ENCODE results near the gene PRR23B.

PRR23B gene

GRCh38 chr3:139020036-139020867 lies 474 bp downstream of the PRR23B start:
- 97 to 98% methylated on average over 64 to 73 of the region's 81 CpGs for WGBS, 2 experiments (ENCODE audit: insufficient coverage in 2 of 2)

GRCh38 chr3:139016430-139017048 lies 4.2 kb downstream of the PRR23B start:
- Histone ChIP-seq H3K36me3 (ENCODE audit: control insufficient read depth, insufficient read depth, low read length) (no peaks in the 10 kb centered on the region), H3K4me3 (ENCODE audit: extremely low read depth, insufficient read depth, low read length, poor library complexity, severe bottlenecking) (no peak overlapping the region), H3K9me3 (ENCODE audit: control insufficient read depth, low read length) (peaks cover 7% of the 10 kb centered on the region), H3K4me1 (ENCODE audit: control insufficient read depth, insufficient read depth, low read length, poor library complexity, severe bottlenecking) (no peaks in the 10 kb centered on the region), H3K27ac (ENCODE audit: low read depth, low read length, severe bottlenecking) (no peak overlapping the region)
- WGBS, 2 experiments (ENCODE audit: insufficient coverage in 2 of 2), result 91 to 100% methylated on average over 1 to 2 of the region's 3 CpGs

More at GRCh38 chr3:139020036-139020867, 474 bp downstream of the PRR23B start:
- H3K27ac ChIP-seq (ENCODE audit: low read depth, low read length, severe bottlenecking), result no peak overlapping the region
- H3K4me1 ChIP-seq (ENCODE audit: control insufficient read depth, insufficient read depth, low read length, poor library complexity, severe bottlenecking), result no peaks in the 10 kb centered on the region
- no peak overlapping the region for H3K4me3 ChIP-seq (ENCODE audit: extremely low read depth, insufficient read depth, low read length, poor library complexity, severe bottlenecking)
- H3K36me3 ChIP-seq (ENCODE audit: control insufficient read depth, insufficient read depth, low read length), result no peaks in the 10 kb centered on the region
- H3K9me3 ChIP-seq (ENCODE audit: control insufficient read depth, low read length), result peaks cover 7% of the 10 kb centered on the region

GRCh38 chr3:139006051-139006716 lies 14.5 kb downstream of the PRR23B start, which contains the start of gene PRR23A:
Gene PRR23A, minus strand, starts transcription at chr3:139006268. Its CDS starts 0 bp downstream, at chr3:139006268.
- Histone ChIP-seq H3K9me3 (ENCODE audit: control insufficient read depth, low read length) (no peaks in the 10 kb centered on the region), H3K36me3 (ENCODE audit: control insufficient read depth, insufficient read depth, low read length) (no peaks in the 10 kb centered on the region), H3K4me1 (ENCODE audit: control insufficient read depth, insufficient read depth, low read length, poor library complexity, severe bottlenecking) (no peaks in the 10 kb centered on the region), H3K27ac (ENCODE audit: low read depth, low read length, severe bottlenecking) (no peak within 1 kb of the TSS), H3K4me3 (ENCODE audit: extremely low read depth, insufficient read depth, low read length, poor library complexity, severe bottlenecking) (no peak within 1 kb of the TSS)
- 94 to 96% methylated on average over 60 of the region's 60 CpGs for WGBS, 2 experiments (ENCODE audit: insufficient coverage in 2 of 2)

GRCh38 chr3:139005356-139005993 lies 15.3 kb downstream of the PRR23B start:
- H3K27ac ChIP-seq (ENCODE audit: low read depth, low read length, severe bottlenecking), result no peak overlapping the region
- H3K4me3 ChIP-seq (ENCODE audit: extremely low read depth, insufficient read depth, low read length, poor library complexity, severe bottlenecking), result no peak overlapping the region
- 91 to 97% methylated on average over 30 to 39 of the region's 45 CpGs for WGBS, 2 experiments (ENCODE audit: insufficient coverage in 2 of 2)
- H3K36me3 ChIP-seq (ENCODE audit: control insufficient read depth, insufficient read depth, low read length), result no peaks in the 10 kb centered on the region
- no peaks in the 10 kb centered on the region for H3K9me3 ChIP-seq (ENCODE audit: control insufficient read depth, low read length)
- no peaks in the 10 kb centered on the region for H3K4me1 ChIP-seq (ENCODE audit: control insufficient read depth, insufficient read depth, low read length, poor library complexity, severe bottlenecking)

- Histone ChIP-seq H3K9me3 (ENCODE audit: control insufficient read depth, low read length) (no peaks in the 10 kb centered on the region), H3K4me3 (ENCODE audit: extremely low read depth, insufficient read depth, low read length, poor library complexity, severe bottlenecking) (no peak overlapping the region), H3K4me1 (ENCODE audit: control insufficient read depth, insufficient read depth, low read length, poor library complexity, severe bottlenecking) (peaks cover 3% of the 10 kb centered on the region), H3K27ac (ENCODE audit: low read depth, low read length, severe bottlenecking) (no peak overlapping the region), H3K36me3 (ENCODE audit: control insufficient read depth, insufficient read depth, low read length) (no peaks in the 10 kb centered on the region)
- no CpG with 5 or more reads among the region's 1 CpG for WGBS, 2 experiments (ENCODE audit: insufficient coverage in 2 of 2)
Measured at GRCh38 chr3:138995706-138996105, 25.0 kb downstream of the PRR23B start.

GRCh38 chr3:138987181-138987580 lies 33.5 kb downstream of the PRR23B start:
- no peaks in the 10 kb centered on the region for H3K36me3 ChIP-seq (ENCODE audit: control insufficient read depth, insufficient read depth, low read length)
- no peaks in the 10 kb centered on the region for H3K9me3 ChIP-seq (ENCODE audit: control insufficient read depth, low read length)
- WGBS, 2 experiments (ENCODE audit: insufficient coverage in 2 of 2), result 90 to 93% methylated on average over 2 of the region's 2 CpGs
- no peaks in the 10 kb centered on the region for H3K4me1 ChIP-seq (ENCODE audit: control insufficient read depth, insufficient read depth, low read length, poor library complexity, severe bottlenecking)
- H3K27ac ChIP-seq (ENCODE audit: low read depth, low read length, severe bottlenecking), result no peak overlapping the region
- H3K4me3 ChIP-seq (ENCODE audit: extremely low read depth, insufficient read depth, low read length, poor library complexity, severe bottlenecking), result no peak overlapping the region

GRCh38 chr3:138985932-138986331 lies 34.8 kb downstream of the PRR23B start:
- 85 to 88% methylated on average over 2 of the region's 4 CpGs for WGBS, 2 experiments (ENCODE audit: insufficient coverage in 2 of 2)
- H3K4me3 ChIP-seq (ENCODE audit: extremely low read depth, insufficient read depth, low read length, poor library complexity, severe bottlenecking), result no peak overlapping the region
- H3K27ac ChIP-seq (ENCODE audit: low read depth, low read length, severe bottlenecking), result no peak overlapping the region

GRCh38 chr3:138984816-138985215 lies 35.9 kb downstream of the PRR23B start:
- Histone ChIP-seq H3K4me3 (ENCODE audit: extremely low read depth, insufficient read depth, low read length, poor library complexity, severe bottlenecking) (no peak overlapping the region), H3K27ac (ENCODE audit: low read depth, low read length, severe bottlenecking) (no peak overlapping the region), H3K36me3 (ENCODE audit: control insufficient read depth, insufficient read depth, low read length) (no peaks in the 10 kb centered on the region), H3K9me3 (ENCODE audit: control insufficient read depth, low read length) (no peaks in the 10 kb centered on the region), H3K4me1 (ENCODE audit: control insufficient read depth, insufficient read depth, low read length, poor library complexity, severe bottlenecking) (no peaks in the 10 kb centered on the region)
- 25% methylated on average over 2 of the region's 3 CpGs; no CpG with 5 or more reads in 1 of the 2 experiments for WGBS, 2 experiments (ENCODE audit: insufficient coverage in 2 of 2)

More at GRCh38 chr3:138985932-138986331, 34.8 kb downstream of the PRR23B start:
- Histone ChIP-seq H3K4me1 (ENCODE audit: control insufficient read depth, insufficient read depth, low read length, poor library complexity, severe bottlenecking) (no peaks in the 10 kb centered on the region), H3K36me3 (ENCODE audit: control insufficient read depth, insufficient read depth, low read length) (no peaks in the 10 kb centered on the region), H3K9me3 (ENCODE audit: control insufficient read depth, low read length) (no peaks in the 10 kb centered on the region)

GRCh38 chr3:138976047-138976446 lies 44.7 kb downstream of the PRR23B start:
- Histone ChIP-seq H3K4me3 (ENCODE audit: extremely low read depth, insufficient read depth, low read length, poor library complexity, severe bottlenecking) (no peak overlapping the region), H3K27ac (ENCODE audit: low read depth, low read length, severe bottlenecking) (no peak overlapping the region), H3K4me1 (ENCODE audit: control insufficient read depth, insufficient read depth, low read length, poor library complexity, severe bottlenecking) (no peaks in the 10 kb centered on the region), H3K9me3 (ENCODE audit: control insufficient read depth, low read length) (no peaks in the 10 kb centered on the region), H3K36me3 (ENCODE audit: control insufficient read depth, insufficient read depth, low read length) (no peaks in the 10 kb centered on the region)

- H3K36me3 ChIP-seq (ENCODE audit: control insufficient read depth, insufficient read depth, low read length), result no peaks in the 10 kb centered on the region
- H3K9me3 ChIP-seq (ENCODE audit: control insufficient read depth, low read length), result no peaks in the 10 kb centered on the region
- no peak overlapping the region for H3K27ac ChIP-seq (ENCODE audit: low read depth, low read length, severe bottlenecking)
- 83 to 95% methylated on average over 4 of the region's 8 CpGs for WGBS, 2 experiments (ENCODE audit: insufficient coverage in 2 of 2)
- H3K4me3 ChIP-seq (ENCODE audit: extremely low read depth, insufficient read depth, low read length, poor library complexity, severe bottlenecking), result no peak overlapping the region
- H3K4me1 ChIP-seq (ENCODE audit: control insufficient read depth, insufficient read depth, low read length, poor library complexity, severe bottlenecking), result no peaks in the 10 kb centered on the region
Measured at GRCh38 chr3:138975351-138975750, 45.4 kb downstream of the PRR23B start.
